IMR-90 (cell line): ENCODE results near the gene ST3GAL5. TPM values are rescaled to one million over a fixed set of nuclear protein-coding genes. Genes with fewer than 3 reads are reported as not detected.
A peak's percentile ranks its signal among the peaks of the same experiment; 100 is the strongest.

Source experiments
- ATAC-seq: fragments of 200-7000 bp; cut with Tn5 transposase; 2 replicates; pipeline ENCODE4 v1.9.1; 2020; ENCODE audit warnings: low read depth, mild to moderate bottlenecking, moderate library complexity
- BruUV-seq: library from RNA; stranded (reverse); fragments of 400-500 nt; replicated peaks from 2 replicates; lab custom pipeline; 2021; lab: Mats Ljungman, UMichigan
- CTCF ChIA-PET: fragments of 300-600 bp; formaldehyde crosslinking; extraction: SDS; loops from one replicate; lab custom pipeline; 2021; ENCODE audit warnings: antibody characterized with exemption; lab: Yijun Ruan, JAX
- POLR2A ChIA-PET: fragments of 300-600 bp; sonication (Branson Sonifier 250); formaldehyde crosslinking; loops from one replicate; lab custom pipeline; 2022; ENCODE audit warnings: antibody characterized with exemption; ENCODE audit not compliant: unreplicated experiment; lab: Charles Lee
- DNase-seq: peaks from one replicate; pipeline ENCODE4 v3.0.0; 2013
- H2AFZ ChIP-seq: replicated peaks from 2 replicates; pipeline ENCODE3; 2013; ENCODE audit warnings: low read length, mild to moderate bottlenecking; ENCODE audit not compliant: poor library complexity
- H2AK5ac ChIP-seq: 2 replicates; pipeline ENCODE4 v1.6.1; 2013; ENCODE audit warnings: low read depth, low read length, inconsistent platforms
- H2AK9ac ChIP-seq: replicated peaks from 2 replicates; pipeline ENCODE3; 2013; ENCODE audit warnings: mild to moderate bottlenecking, low read depth, low read length, moderate library complexity; ENCODE audit not compliant: poor library complexity
- H2BK120ac ChIP-seq: 2 replicates; pipeline ENCODE4 v1.6.1; 2013; ENCODE audit warnings: low read depth, low read length, inconsistent platforms
- H2BK15ac ChIP-seq: 3 replicates; pipeline ENCODE4 v1.6.1; 2013; ENCODE audit warnings: low read depth, low read length, inconsistent platforms
- H2BK20ac ChIP-seq: 2 replicates; pipeline ENCODE4 v1.6.1; 2013; ENCODE audit warnings: low read depth, mild to moderate bottlenecking, inconsistent platforms, low read length, moderate library complexity
- H2BK5ac ChIP-seq: 2 replicates; pipeline ENCODE4 v1.6.1; 2013; ENCODE audit warnings: mild to moderate bottlenecking, low read depth, low read length, inconsistent platforms; ENCODE audit not compliant: poor library complexity, severe bottlenecking
- H3K14ac ChIP-seq: replicated peaks from 2 replicates; pipeline ENCODE4 v1.6.1; 2013; ENCODE audit warnings: low read depth, low read length, inconsistent platforms
- H3K18ac ChIP-seq: 2 replicates; pipeline ENCODE4 v1.6.1; 2013; ENCODE audit warnings: low read depth, low read length, control low read depth
- H3K23ac ChIP-seq: 2 replicates; pipeline ENCODE4 v1.6.1; 2013; ENCODE audit warnings: low read depth, low read length, inconsistent platforms
- H3K27ac ChIP-seq: 2 replicates; pipeline ENCODE4 v1.5.1; 2013; ENCODE audit warnings: mild to moderate bottlenecking, control low read depth, low read length; ENCODE audit not compliant: insufficient read depth
- H3K27me3 ChIP-seq: 2 replicates; pipeline ENCODE4 v1.6.1; 2013; ENCODE audit warnings: low read length; ENCODE audit not compliant: control insufficient read depth, insufficient read depth
- H3K36me3 ChIP-seq: 2 replicates; pipeline ENCODE4 v1.6.1; 2013; ENCODE audit warnings: low read length, mixed read lengths; ENCODE audit not compliant: control insufficient read depth, insufficient read depth
- H3K4ac ChIP-seq: 2 replicates; pipeline ENCODE4 v1.6.1; 2013; ENCODE audit warnings: low read depth, low read length, inconsistent platforms
- H3K4me1 ChIP-seq: 2 replicates; pipeline ENCODE4 v1.6.1; 2013; ENCODE audit warnings: low read length, mixed read lengths; ENCODE audit not compliant: control insufficient read depth, insufficient read depth
- H3K4me2 ChIP-seq: 2 replicates; pipeline ENCODE4 v1.6.1; 2013; ENCODE audit warnings: low read depth, mild to moderate bottlenecking, control low read depth, low read length, moderate library complexity
- H3K4me3 ChIP-seq: 2 replicates; pipeline ENCODE4 v1.5.1; 2013; ENCODE audit warnings: low read depth, mild to moderate bottlenecking, control low read depth, low read length, moderate library complexity; ENCODE audit not compliant: insufficient read depth
- H3K56ac ChIP-seq: 2 replicates; pipeline ENCODE4 v1.6.1; 2013; ENCODE audit warnings: low read length, inconsistent platforms; ENCODE audit not compliant: insufficient read depth; ENCODE audit errors: extremely low read depth
- H3K79me1 ChIP-seq, 2 experiments: 2 replicates each; pipeline ENCODE4 v1.6.1; 2013; ENCODE audit warnings: low read length in 2 of 2, inconsistent platforms in 1 of 2, low read depth in 1 of 2
- H3K9ac ChIP-seq: 2 replicates; pipeline ENCODE4 v1.6.1; 2013; ENCODE audit warnings: low read depth, low read length, control low read depth
- H3K9me1 ChIP-seq: 2 replicates; pipeline ENCODE4 v1.6.1; 2013; ENCODE audit warnings: low read length, inconsistent platforms; ENCODE audit not compliant: insufficient read depth
- H3K9me3 ChIP-seq: 2 replicates; pipeline ENCODE4 v1.6.1; 2013; ENCODE audit warnings: low read length; ENCODE audit not compliant: control insufficient read depth, insufficient read depth
- H4K20me1 ChIP-seq: 2 replicates; pipeline ENCODE4 v1.6.1; 2013; ENCODE audit warnings: low read length, inconsistent platforms; ENCODE audit not compliant: insufficient read depth
- H4K5ac ChIP-seq: 2 replicates; pipeline ENCODE4 v1.6.1; 2013; ENCODE audit warnings: mild to moderate bottlenecking, low read depth, low read length, control low read depth
- H4K8ac ChIP-seq, 2 experiments: 2 replicates each; pipeline ENCODE4 v1.6.1; 2013; ENCODE audit warnings: low read depth in 2 of 2, low read length in 2 of 2, control low read depth in 1 of 2, inconsistent platforms in 1 of 2
- H4K91ac ChIP-seq: 2 replicates; pipeline ENCODE4 v1.6.1; 2013; ENCODE audit warnings: low read depth, low read length, inconsistent platforms; ENCODE audit not compliant: insufficient read depth
- MAZ ChIP-seq: IDR thresholded peaks from 2 replicates; pipeline ENCODE4 v1.6.1; 2012; ENCODE audit warnings: low read depth, mild to moderate bottlenecking, low read length, improper control_type of control experiment, moderate library complexity, borderline replicate concordance
- NFE2L2 ChIP-seq: fragments of 150-350 bp; IDR thresholded peaks from 2 replicates; pipeline ENCODE4 v1.6.1; 2016; ENCODE audit warnings: low read depth, mild to moderate bottlenecking, low read length
- RFX5 ChIP-seq: IDR thresholded peaks from 2 replicates; pipeline ENCODE4 v1.8.0; 2012; ENCODE audit warnings: low read depth, mild to moderate bottlenecking, low read length, moderate library complexity
- WGBS, 2 experiments: methylation state at CpG; one replicate each; pipeline versions ENCODE4 v1.1.5 to v1.1.7; 2013; ENCODE audit warnings: missing lambda C conversion rate in 2 of 2; ENCODE audit not compliant: insufficient read length in 1 of 2; ENCODE audit errors: extremely low coverage in 2 of 2; 5-methylcytosine and 5-hydroxymethylcytosine counted together
- dilution Hi-C: fragments of 300-500 bp; cut with HindIII; formaldehyde crosslinking; loops from one replicate; pipeline ENCODE4 v1.14.3; 2018; ENCODE audit warnings: low sequenced_read_pairs; ENCODE audit not compliant: unreplicated experiment
- in situ Hi-C: fragments of 300-500 bp; cut with MboI; formaldehyde crosslinking; loops from 3 replicates; pipeline ENCODE4 v1.14.3; 2019; ENCODE audit warnings: low sequenced_read_pairs, inconsistent platforms, mixed read lengths
- intact Hi-C: fragments of 100-400 bp; cut with micrococcal nuclease; formaldehyde crosslinking; loops from 2 replicates; pipeline ENCODE4 v1.10.0; 2022
- polyA plus RNA-seq, 3 experiments: library from polyadenylated mRNA; depleted of rRNA; stranded (reverse); fragments of >200 nt; gene quantifications; 2 replicates each; pipeline ENCODE4 v1.2.3, GENCODE V29; 2012; ENCODE audit warnings: low replicate concordance in 1 of 3
- total RNA-seq: library from RNA; depleted of rRNA; stranded (reverse); fragments of >200 nt; gene quantifications from 2 replicates; pipeline ENCODE4 v1.2.3, GENCODE V29; 2012
- TF ChIP-seq, protein P1 (sequence below): conservative IDR thresholded peaks from 2 replicates; pipeline ENCODE4 v1.5.1; 2012; ENCODE audit warnings: mild to moderate bottlenecking, low read depth, low read length, improper control_type of control experiment

The ST3GAL5 gene
- total and polyA plus RNA-seq, 2 of the 4 experiments (the other 2 are of a cell fraction) = 16.8 to 21.0 TPM

DNA sequence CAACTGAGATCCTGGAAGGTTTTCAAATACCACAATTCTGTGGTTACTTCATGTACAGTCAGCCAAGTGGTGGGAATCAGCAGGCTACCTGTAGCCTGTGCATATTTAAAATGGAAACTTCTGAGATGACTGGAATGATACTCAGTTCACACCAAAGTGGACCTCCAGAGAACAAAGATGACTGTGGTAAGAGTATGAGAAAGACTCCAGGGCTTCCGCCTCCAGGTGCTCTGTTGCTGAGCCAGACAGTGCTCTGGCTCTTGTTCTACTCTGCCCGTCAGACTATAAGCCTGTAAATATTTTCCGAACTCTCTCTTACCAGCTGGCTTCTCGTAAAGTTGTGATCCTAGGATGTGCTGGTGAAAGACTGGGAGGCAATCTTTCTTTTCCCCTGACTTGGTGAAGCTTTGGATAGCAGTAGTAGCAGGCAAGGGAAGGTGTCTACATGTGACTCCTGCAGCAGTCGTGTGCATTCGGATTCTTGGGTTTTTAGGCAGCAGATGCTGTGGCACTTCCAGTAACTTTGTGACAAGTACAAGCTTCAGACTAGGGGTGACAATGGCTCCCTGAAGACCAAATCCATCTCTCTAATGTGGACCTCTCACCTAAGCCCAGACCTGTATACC, 23.1 kb downstream of the ST3GAL5 start:
- no peaks in the 10 kb centered on the region for H3K27me3 ChIP-seq
- ChIA-PET POLR2A (no interaction called here), CTCF (no interaction called here)
- H3K36me3 ChIP-seq = peaks cover 2% of the 10 kb centered on the region; the same call in 1 of the 2 replicates
- H2AK9ac ChIP-seq = no peak overlapping the region
- no peak overlapping the region for H2BK15ac ChIP-seq
- 67% methylated on average over 3 of the region's 6 CpGs; no CpG with 5 or more reads in 1 of the 2 experiments for WGBS, 2 experiments
- no peak overlapping the region for H3K4me3 ChIP-seq
- TF ChIP-seq NFE2L2 (no peak), MAZ (no peak), RFX5 (no peak)
- TF ChIP-seq, protein P1, sequence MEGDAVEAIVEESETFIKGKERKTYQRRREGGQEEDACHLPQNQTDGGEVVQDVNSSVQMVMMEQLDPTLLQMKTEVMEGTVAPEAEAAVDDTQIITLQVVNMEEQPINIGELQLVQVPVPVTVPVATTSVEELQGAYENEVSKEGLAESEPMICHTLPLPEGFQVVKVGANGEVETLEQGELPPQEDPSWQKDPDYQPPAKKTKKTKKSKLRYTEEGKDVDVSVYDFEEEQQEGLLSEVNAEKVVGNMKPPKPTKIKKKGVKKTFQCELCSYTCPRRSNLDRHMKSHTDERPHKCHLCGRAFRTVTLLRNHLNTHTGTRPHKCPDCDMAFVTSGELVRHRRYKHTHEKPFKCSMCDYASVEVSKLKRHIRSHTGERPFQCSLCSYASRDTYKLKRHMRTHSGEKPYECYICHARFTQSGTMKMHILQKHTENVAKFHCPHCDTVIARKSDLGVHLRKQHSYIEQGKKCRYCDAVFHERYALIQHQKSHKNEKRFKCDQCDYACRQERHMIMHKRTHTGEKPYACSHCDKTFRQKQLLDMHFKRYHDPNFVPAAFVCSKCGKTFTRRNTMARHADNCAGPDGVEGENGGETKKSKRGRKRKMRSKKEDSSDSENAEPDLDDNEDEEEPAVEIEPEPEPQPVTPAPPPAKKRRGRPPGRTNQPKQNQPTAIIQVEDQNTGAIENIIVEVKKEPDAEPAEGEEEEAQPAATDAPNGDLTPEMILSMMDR = no peak
- H3K4me1 ChIP-seq = peaks cover 13% of the 10 kb centered on the region
- no peak overlapping the region for H4K8ac ChIP-seq
- no peak overlapping the region for H3K56ac ChIP-seq
- no peak overlapping the region for H2BK120ac ChIP-seq
- in situ Hi-C loops = no loop called here
- no peak overlapping the region for H3K23ac ChIP-seq
- H2BK5ac ChIP-seq = no peak overlapping the region
- no peak overlapping the region for H3K9ac ChIP-seq
- dilution Hi-C loops = no loop called here
- 0 out of 2 replicates have a peak overlapping the region, but pooled peaks have one; percentile 33 for H3K14ac ChIP-seq
- H3K4me2 ChIP-seq = no peak overlapping the region
- intact Hi-C loops = loop anchor here (10.0 kb wide), 1 partner anchor 59 kb away; no protein-coding TSS in a partner anchor
- ATAC-seq = peak; percentile 46
- H2AFZ ChIP-seq = no peak overlapping the region
- peaks cover 6% of the 10 kb centered on the region; the same call in 1 of the 2 replicates for H3K9me1 ChIP-seq
- H2AK5ac ChIP-seq = peak overlapping the region; percentile 24; the same call in 1 of the 2 replicates
- BruUV-seq = no TSS peak
- peaks cover 3 to 6% of the 10 kb centered on the region in 2 experiments; a peak in 2 of 4 replicates for H3K79me1 ChIP-seq
- H2BK20ac ChIP-seq = peak overlapping the region; percentile 66
- H4K20me1 ChIP-seq = peaks cover 4% of the 10 kb centered on the region; the same call in 1 of the 2 replicates
- no peaks in the 10 kb centered on the region for H3K9me3 ChIP-seq
- no peak overlapping the region for H4K5ac ChIP-seq
- DNase-seq = peak; percentile 41
- H4K91ac ChIP-seq = no peak overlapping the region
- H3K4ac ChIP-seq = no peak overlapping the region; the same call in 1 of the 2 replicates
- no peak overlapping the region for H3K27ac ChIP-seq
- H3K18ac ChIP-seq = no peak overlapping the region
